MM.1S (cell line): Measurements from ENCODE around the gene COLQ.

Source experiments
- DNase-seq: peaks from one replicate; pipeline ENCODE4 v3.0.0-alpha.2; 2015
- H2AFZ ChIP-seq: fragments of 300-600 bp; sonication (generic); 2 replicates; pipeline ENCODE4 v1.6.0; 2016; ENCODE audit warnings: antibody characterized with exemption, low read length
- H3F3A ChIP-seq: fragments of 300-600 bp; sonication (generic); 2 replicates; pipeline ENCODE4 v1.6.1; 2016; ENCODE audit warnings: mild to moderate bottlenecking, antibody characterized with exemption, low read length, moderate library complexity, mixed read lengths; ENCODE audit not compliant: insufficient read depth
- H3K27ac ChIP-seq: fragments of 300-600 bp; sonication (generic); 2 replicates; pipeline ENCODE4 v1.5.1; 2016; ENCODE audit warnings: mild to moderate bottlenecking, low read length
- H3K27me3 ChIP-seq: fragments of 300-600 bp; sonication (generic); replicated peaks from 2 replicates; pipeline ENCODE4 v1.6.0; 2016; ENCODE audit warnings: low read length; ENCODE audit not compliant: insufficient read depth
- H3K36me3 ChIP-seq: fragments of 300-600 bp; sonication (generic); replicated peaks from 2 replicates; pipeline ENCODE4 v1.6.1; 2016; ENCODE audit warnings: mild to moderate bottlenecking, low read length, mixed read lengths; ENCODE audit not compliant: insufficient read depth
- H3K4me1 ChIP-seq: fragments of 300-600 bp; sonication (generic); 2 replicates; pipeline ENCODE4 v1.6.1; 2016; ENCODE audit warnings: low read length, mixed read lengths
- H3K4me2 ChIP-seq: fragments of 300-600 bp; sonication (generic); 2 replicates; pipeline ENCODE4 v1.6.0; 2016; ENCODE audit warnings: low read depth, low read length
- H3K4me3 ChIP-seq: fragments of 300-600 bp; sonication (generic); 2 replicates; pipeline ENCODE4 v1.5.1; 2016; ENCODE audit warnings: low read length, mixed read lengths
- H3K79me2 ChIP-seq: fragments of 300-600 bp; sonication (generic); 2 replicates; pipeline ENCODE4 v1.6.1; 2016; ENCODE audit warnings: mixed run types, low read length, mixed read lengths
- H3K9ac ChIP-seq: fragments of 300-600 bp; sonication (generic); 2 replicates; pipeline ENCODE4 v1.6.1; 2016; ENCODE audit warnings: low read length, mixed read lengths
- H3K9me2 ChIP-seq: fragments of 300-600 bp; sonication (generic); replicated peaks from 2 replicates; pipeline ENCODE4 v1.6.1; 2016; ENCODE audit warnings: mild to moderate bottlenecking, low read length, mixed read lengths; ENCODE audit not compliant: insufficient read depth
- H3K9me3 ChIP-seq: fragments of 300-600 bp; sonication (generic); replicated peaks from 2 replicates; pipeline ENCODE4 v1.6.1; 2016; ENCODE audit warnings: mild to moderate bottlenecking, low read length, mixed read lengths; ENCODE audit not compliant: insufficient read depth
- H4K20me1 ChIP-seq: fragments of 300-600 bp; sonication (generic); 2 replicates; pipeline ENCODE4 v1.6.1; 2016; ENCODE audit warnings: mild to moderate bottlenecking, low read length, moderate library complexity, mixed read lengths; ENCODE audit not compliant: insufficient read depth
- CTCF ChIP-seq: fragments of 300-600 bp; sonication (generic); IDR thresholded peaks from 2 replicates; pipeline ENCODE4 v1.5.1; 2016; ENCODE audit warnings: antibody characterized with exemption, low read length, mixed read lengths
- EZH2 ChIP-seq: fragments of 300-600 bp; sonication (generic); optimal IDR thresholded peaks from 2 replicates; pipeline ENCODE3; 2017; ENCODE audit warnings: low read depth, mild to moderate bottlenecking, antibody characterized with exemption, low read length, mixed read lengths
- EZH2phosphoT487 ChIP-seq: fragments of 300-600 bp; sonication (generic); IDR thresholded peaks from 2 replicates; pipeline ENCODE4 v1.6.1; 2018; ENCODE audit warnings: antibody characterized with exemption, low read length

COLQ gene

GRCh38 chr3:15542614-15543013 is 21.1 kb upstream of the COLQ start:
- no peaks in the 10 kb centered on the region for H3K9me2 ChIP-seq
- no peak overlapping the region for H3K4me2 ChIP-seq
- H3K79me2 ChIP-seq: no peaks in the 10 kb centered on the region

GRCh38 chr3:15541371-15541770 is 19.9 kb upstream of the COLQ start:
- no peaks in the 10 kb centered on the region for H3K27me3 ChIP-seq
- no peak overlapping the region for H3K9ac ChIP-seq
- no peaks in the 10 kb centered on the region for H4K20me1 ChIP-seq
- TF ChIP-seq EZH2phosphoT487: no peak
- no peak for TF ChIP-seq CTCF
- no peak for TF ChIP-seq EZH2
- H3K36me3 ChIP-seq: no peaks in the 10 kb centered on the region
- H3K4me3 ChIP-seq: no peak overlapping the region
- H3K79me2 ChIP-seq: no peaks in the 10 kb centered on the region
- H3K9me2 ChIP-seq: no peaks in the 10 kb centered on the region
- H2AFZ ChIP-seq: no peak overlapping the region
- no peak for DNase-seq
- H3K9me3 ChIP-seq: no peaks in the 10 kb centered on the region
- H3K4me2 ChIP-seq: no peak overlapping the region
- H3K4me1 ChIP-seq: no peaks in the 10 kb centered on the region
- no peaks in the 10 kb centered on the region for H3F3A ChIP-seq
- no peak overlapping the region for H3K27ac ChIP-seq

More at GRCh38 chr3:15542614-15543013, 21.1 kb upstream of the COLQ start:
- Histone ChIP-seq H3K4me3 (no peak overlapping the region), H3K9me3 (no peaks in the 10 kb centered on the region), H2AFZ (no peak overlapping the region), H4K20me1 (no peaks in the 10 kb centered on the region), H3K4me1 (no peaks in the 10 kb centered on the region), H3K36me3 (no peaks in the 10 kb centered on the region), H3K27me3 (no peaks in the 10 kb centered on the region), H3K9ac (no peak overlapping the region), H3F3A (no peaks in the 10 kb centered on the region), H3K27ac (no peak overlapping the region)
- TF ChIP-seq EZH2: no peak
- no peak for DNase-seq

GRCh38 chr3:15539066-15539465 is 17.6 kb upstream of the COLQ start:
- no peaks in the 10 kb centered on the region for H3K4me1 ChIP-seq
- no peaks in the 10 kb centered on the region for H3K9me2 ChIP-seq
- no peaks in the 10 kb centered on the region for H3K9me3 ChIP-seq
- H3K4me2 ChIP-seq: no peak overlapping the region
- H3F3A ChIP-seq: no peaks in the 10 kb centered on the region
- H3K27ac ChIP-seq: no peak overlapping the region
- no peak overlapping the region for H3K4me3 ChIP-seq
- no peak for TF ChIP-seq EZH2phosphoT487
- TF ChIP-seq CTCF: no peak
- no peak for TF ChIP-seq EZH2
- no peak for DNase-seq
- H2AFZ ChIP-seq: no peak overlapping the region
- H3K36me3 ChIP-seq: no peaks in the 10 kb centered on the region
- H3K9ac ChIP-seq: no peak overlapping the region
- no peaks in the 10 kb centered on the region for H4K20me1 ChIP-seq
- H3K27me3 ChIP-seq: no peaks in the 10 kb centered on the region
- no peaks in the 10 kb centered on the region for H3K79me2 ChIP-seq

GRCh38 chr3:15538345-15538744 is 16.8 kb upstream of the COLQ start:
- Histone ChIP-seq H3K27ac (no peak overlapping the region), H3K4me1 (no peaks in the 10 kb centered on the region), H4K20me1 (no peaks in the 10 kb centered on the region), H3K9ac (no peak overlapping the region), H3K4me3 (no peak overlapping the region), H2AFZ (no peak overlapping the region), H3K9me3 (no peaks in the 10 kb centered on the region), H3F3A (no peaks in the 10 kb centered on the region), H3K79me2 (no peaks in the 10 kb centered on the region), H3K27me3 (no peaks in the 10 kb centered on the region), H3K9me2 (no peaks in the 10 kb centered on the region), H3K4me2 (no peak overlapping the region), H3K36me3 (no peaks in the 10 kb centered on the region)
- TF ChIP-seq CTCF: no peak
- TF ChIP-seq EZH2phosphoT487: no peak
- DNase-seq: no peak
